Lung (tissue), 12 donors: ENCODE results near the gene QKI. TPM values are rescaled to one million over a fixed set of nuclear protein-coding genes. Genes with fewer than 3 reads are reported as not detected.

ENCODE experiments used
- ATAC-seq: fragments of 200-7000 bp; cut with Tn5 transposase; one replicate; pipeline ENCODE4 v1.9.1; 2020; ENCODE audit warnings: moderate number of reproducible peaks; ENCODE audit not compliant: insufficient read depth, low FRiP score
- DNase-seq, 3 donors: peaks; one replicate each; pipeline ENCODE4 v3.0.0-alpha.2; 2013 to 2017
- H3K27ac ChIP-seq, 2 donors: one replicate each; pipeline ENCODE4 v1.5.1; 2013; ENCODE audit warnings: mild to moderate bottlenecking in 2 of 2, moderate library complexity in 2 of 2, control low read depth in 1 of 2, inconsistent platforms in 1 of 2, low read depth in 1 of 2, low read length in 1 of 2
- H3K27me3 ChIP-seq, 3 donors: one replicate each; pipeline ENCODE4 v1.5.1; 2013; ENCODE audit warnings: low read length in 2 of 3; ENCODE audit not compliant: control insufficient read depth in 3 of 3, insufficient read depth in 3 of 3
- H3K36me3 ChIP-seq, 4 donors: one replicate each; pipeline ENCODE4 v1.5.1; 2013; ENCODE audit warnings: low read length in 4 of 4, mild to moderate bottlenecking in 1 of 4, moderate library complexity in 1 of 4; ENCODE audit not compliant: control insufficient read depth in 4 of 4, insufficient read depth in 4 of 4
- H3K4me1 ChIP-seq, 5 donors: one replicate each; pipeline ENCODE4 v1.5.1; 2013; ENCODE audit warnings: low read length in 5 of 5, mild to moderate bottlenecking in 2 of 5, moderate library complexity in 1 of 5; ENCODE audit not compliant: control insufficient read depth in 5 of 5, insufficient read depth in 5 of 5
- H3K4me3 ChIP-seq: one replicate; pipeline ENCODE4 v1.5.1; 2013; ENCODE audit warnings: mild to moderate bottlenecking, control low read depth, moderate library complexity
- H3K9ac ChIP-seq, 2 donors: one replicate each; pipeline ENCODE4 v1.5.1; 2013; ENCODE audit warnings: low read length in 2 of 2, control low read depth in 1 of 2; ENCODE audit not compliant: insufficient read depth in 1 of 2
- H3K9me3 ChIP-seq, 4 donors: one replicate each; pipeline ENCODE4 v1.5.1; 2013; ENCODE audit warnings: low read length in 3 of 4, mild to moderate bottlenecking in 1 of 4, moderate library complexity in 1 of 4; ENCODE audit not compliant: control insufficient read depth in 4 of 4, insufficient read depth in 3 of 4
- WGBS, 2 donors: extraction: QIAGEN DNeasy Blood & Tissue Kit; methylation state at CpG; one replicate each; pipeline ENCODE4 v1.1.7; 2013; 5-methylcytosine and 5-hydroxymethylcytosine counted together
- polyA plus RNA-seq, 2 donors: library from polyadenylated mRNA; stranded (reverse); fragments of 200-250 nt; gene quantifications; one replicate each; pipeline ENCODE4 v1.2.1, GENCODE V29; 2013
- total RNA-seq, 2 donors: library from RNA; depleted of rRNA in 1 of 2; stranded (reverse); fragments of >200 nt in 1 of 2; gene quantifications; one replicate each; pipeline ENCODE4 v1.2.1, GENCODE V29; 2014 to 2021
- TF ChIP-seq, protein P1 (sequence below): IDR thresholded peaks from 2 replicates; pipeline ENCODE4 v1.5.1; 2012; ENCODE audit warnings: mild to moderate bottlenecking; ENCODE audit errors: control extremely low read depth, extremely low read depth
- donor health status: control.
- donor health status: control.
- donor health status: Bipolar disorder and iron deficiency.
- donor health status: healthy.
- donor health status: DM: yes; HTN: yes; CAD: no.

The QKI gene
- total and polyA plus RNA-seq, 4 donors, result 20.6 to 228 (median 114) TPM

DNA sequence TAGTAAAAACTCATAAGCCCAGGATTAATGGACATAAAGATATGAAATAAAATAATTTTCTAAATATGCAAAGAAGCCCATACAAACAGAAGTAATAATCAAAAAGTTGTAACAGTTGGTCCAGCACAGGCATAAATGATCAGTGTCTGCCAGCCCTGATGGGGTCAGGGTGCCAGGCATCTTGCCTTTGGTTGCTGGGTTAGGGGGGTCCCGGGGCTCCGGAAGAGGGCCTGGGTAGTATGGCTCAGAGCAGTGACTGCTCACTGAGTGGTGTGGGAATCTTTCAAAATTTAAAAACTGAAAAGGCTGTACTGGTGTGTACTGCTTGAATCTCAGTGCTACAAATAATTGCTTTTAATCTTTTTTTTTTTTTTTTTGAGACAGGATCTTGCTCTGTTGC lies 7.7 kb upstream of the QKI start:
- Histone ChIP-seq H3K27ac (peak overlapping the region; percentile 59 to 76), H3K36me3 (no peaks in the 10 kb centered on the region), H3K4me1 (peaks cover 0 to 18% (median 14%) of the 10 kb centered on the region in 5 donors), H3K4me3 (no peak overlapping the region), H3K9ac (no peak overlapping the region), H3K9me3 (no peaks in the 10 kb centered on the region), H3K27me3 (no peaks in the 10 kb centered on the region)
- ATAC-seq (no peak), DNase-seq (no peak)
- TF ChIP-seq, protein P1, sequence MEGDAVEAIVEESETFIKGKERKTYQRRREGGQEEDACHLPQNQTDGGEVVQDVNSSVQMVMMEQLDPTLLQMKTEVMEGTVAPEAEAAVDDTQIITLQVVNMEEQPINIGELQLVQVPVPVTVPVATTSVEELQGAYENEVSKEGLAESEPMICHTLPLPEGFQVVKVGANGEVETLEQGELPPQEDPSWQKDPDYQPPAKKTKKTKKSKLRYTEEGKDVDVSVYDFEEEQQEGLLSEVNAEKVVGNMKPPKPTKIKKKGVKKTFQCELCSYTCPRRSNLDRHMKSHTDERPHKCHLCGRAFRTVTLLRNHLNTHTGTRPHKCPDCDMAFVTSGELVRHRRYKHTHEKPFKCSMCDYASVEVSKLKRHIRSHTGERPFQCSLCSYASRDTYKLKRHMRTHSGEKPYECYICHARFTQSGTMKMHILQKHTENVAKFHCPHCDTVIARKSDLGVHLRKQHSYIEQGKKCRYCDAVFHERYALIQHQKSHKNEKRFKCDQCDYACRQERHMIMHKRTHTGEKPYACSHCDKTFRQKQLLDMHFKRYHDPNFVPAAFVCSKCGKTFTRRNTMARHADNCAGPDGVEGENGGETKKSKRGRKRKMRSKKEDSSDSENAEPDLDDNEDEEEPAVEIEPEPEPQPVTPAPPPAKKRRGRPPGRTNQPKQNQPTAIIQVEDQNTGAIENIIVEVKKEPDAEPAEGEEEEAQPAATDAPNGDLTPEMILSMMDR, result no peak
- 94 to 100% methylated on average over 2 of the region's 2 CpGs for WGBS, 2 donors

DNA sequence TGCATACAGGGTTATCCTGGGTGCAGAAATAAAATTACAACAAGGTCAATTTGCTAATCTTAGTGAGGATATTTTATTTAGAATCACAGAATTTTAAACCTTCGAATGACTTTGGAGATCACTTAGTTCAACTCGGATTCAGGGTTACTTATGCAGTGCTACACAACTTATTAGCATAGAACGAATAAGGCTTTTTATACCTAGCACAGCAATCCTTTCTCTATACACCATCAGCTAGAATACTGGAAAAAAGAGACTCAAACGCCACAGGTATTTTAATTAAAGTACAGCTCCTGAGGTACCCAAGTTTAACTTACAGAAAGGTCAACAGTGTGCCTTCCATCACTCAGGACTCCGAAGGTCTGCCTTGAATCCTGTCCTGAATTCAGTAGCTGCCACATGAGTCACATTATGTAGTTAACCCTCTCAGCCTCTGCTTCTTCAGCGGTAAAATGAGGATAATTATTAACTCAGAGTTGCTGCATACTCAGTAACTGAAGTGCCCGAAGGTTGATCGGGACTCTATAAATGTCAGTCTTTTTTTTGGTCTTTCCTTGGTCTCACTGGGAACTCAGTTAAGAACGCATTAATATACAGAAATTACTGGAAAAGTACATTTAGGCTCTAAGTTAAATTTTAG lies 6.0 kb upstream of the QKI start:
- H3K9ac ChIP-seq, result no peak overlapping the region
- H3K4me1 ChIP-seq, result peaks cover 0 to 26% (median 15%) of the 10 kb centered on the region in 5 donors
- H3K36me3 ChIP-seq, result no peaks in the 10 kb centered on the region
- TF ChIP-seq, protein P1, result no peak
- H3K27ac ChIP-seq, result no peak overlapping the region
- H3K9me3 ChIP-seq, result no peaks in the 10 kb centered on the region
- no peak overlapping the region for H3K4me3 ChIP-seq
- no peaks in the 10 kb centered on the region for H3K27me3 ChIP-seq
- 82 to 91% methylated on average over 9 of the region's 9 CpGs for WGBS, 2 donors
- ATAC-seq (no peak), DNase-seq (peak in 2 of 3 donors; percentile 17 to 36)

DNA sequence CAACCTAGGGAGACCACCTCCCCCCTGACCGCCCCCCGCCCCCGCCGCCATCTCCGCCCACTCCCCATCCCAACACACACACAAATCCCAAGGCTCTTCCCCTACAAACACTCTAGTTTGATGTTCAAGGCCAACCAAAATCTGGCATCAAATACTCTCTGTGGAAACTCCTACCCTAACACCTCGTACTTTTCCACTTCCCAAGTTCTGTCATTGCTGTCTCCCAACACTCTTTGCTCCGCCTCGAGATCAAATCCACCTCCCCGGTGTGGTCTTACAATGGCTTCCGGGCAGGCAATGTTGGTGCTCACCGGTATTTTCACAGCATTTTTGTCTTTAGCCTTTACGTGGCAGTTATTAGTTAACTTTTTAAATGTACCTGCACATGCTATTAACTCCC lies 4.8 kb upstream of the QKI start:
- Histone ChIP-seq H3K9ac (no peak overlapping the region), H3K4me3 (no peak overlapping the region), H3K4me1 (peaks cover 0 to 24% (median 15%) of the 10 kb centered on the region in 5 donors), H3K9me3 (no peaks in the 10 kb centered on the region), H3K27me3 (no peaks in the 10 kb centered on the region), H3K27ac (no peak overlapping the region), H3K36me3 (no peaks in the 10 kb centered on the region)
- no peak for ATAC-seq
- 93 to 95% methylated on average over 12 of the region's 12 CpGs for WGBS, 2 donors
- TF ChIP-seq, protein P1, result no peak
- no peak for DNase-seq
